Astrocyte (in vitro differentiated cells and primary cell): ENCODE results near the gene PLK2. TPM values are rescaled to one million over a fixed set of nuclear protein-coding genes. Genes with fewer than 3 reads are reported as not detected.

ENCODE experiments used
- DNase-seq: peaks from one replicate; pipeline ENCODE4 v3.0.0-alpha.2; 2010; ENCODE audit warnings: low read depth
- FAIRE-seq: peaks from 2 replicates; lab custom pipeline; 2011; peaks lifted over from hg19 to GRCh38; lab: Jason Lieb, UNC
- H2AFZ ChIP-seq: 2 replicates; pipeline ENCODE4 v1.6.0; 2012; ENCODE audit warnings: low read depth, low read length, inconsistent platforms
- H3K27ac ChIP-seq: 2 replicates; pipeline ENCODE4 v1.5.1; 2011; ENCODE audit warnings: low read depth, low read length, inconsistent platforms
- H3K27me3 ChIP-seq: 2 replicates; pipeline ENCODE4 v1.6.0; 2011; ENCODE audit warnings: low read length, inconsistent platforms; ENCODE audit not compliant: insufficient read depth
- H3K36me3 ChIP-seq: 2 replicates; pipeline ENCODE4 v1.5.1; 2011; ENCODE audit warnings: low read length, inconsistent platforms; ENCODE audit not compliant: insufficient read depth
- H3K4me1 ChIP-seq: 2 replicates; pipeline ENCODE4 v1.5.1; 2011; ENCODE audit warnings: low read length, inconsistent platforms; ENCODE audit not compliant: insufficient read depth
- H3K4me2 ChIP-seq: 2 replicates; pipeline ENCODE4 v1.6.0; 2012; ENCODE audit warnings: low read length, inconsistent platforms
- H3K4me3 ChIP-seq: 2 replicates; pipeline ENCODE4 v1.5.1; 2011; ENCODE audit warnings: low read depth, mild to moderate bottlenecking, low read length, inconsistent platforms; ENCODE audit not compliant: insufficient read depth
- H3K79me2 ChIP-seq: 2 replicates; pipeline ENCODE4 v1.6.0; 2012; ENCODE audit warnings: mild to moderate bottlenecking, low read length, inconsistent platforms; ENCODE audit not compliant: insufficient read depth
- H3K9ac ChIP-seq: 2 replicates; pipeline ENCODE4 v1.6.0; 2012; ENCODE audit warnings: mild to moderate bottlenecking, low read length, inconsistent platforms
- H3K9me3 ChIP-seq: 2 replicates; pipeline ENCODE4 v1.5.1; 2012; ENCODE audit warnings: low read depth, mild to moderate bottlenecking, low read length, inconsistent platforms; ENCODE audit not compliant: insufficient read depth
- H4K20me1 ChIP-seq: 2 replicates; pipeline ENCODE4 v1.6.0; 2012; ENCODE audit warnings: low read length, inconsistent platforms; ENCODE audit not compliant: insufficient read depth
- H3K27ac Mint-ChIP-seq: one replicate; pipeline ENCODE4 v1.8.0; 2021; ENCODE audit warnings: mild to moderate bottlenecking, mixed read lengths; ENCODE audit not compliant: unreplicated experiment
- H3K27me3 Mint-ChIP-seq: one replicate; pipeline ENCODE4 v1.8.0; 2021; ENCODE audit warnings: low read depth, mixed read lengths; ENCODE audit not compliant: unreplicated experiment
- H3K36me3 Mint-ChIP-seq: one replicate; pipeline ENCODE4 v1.8.0; 2021; ENCODE audit warnings: low read depth, mixed read lengths; ENCODE audit not compliant: unreplicated experiment
- H3K4me1 Mint-ChIP-seq: one replicate; pipeline ENCODE4 v1.8.0; 2021; ENCODE audit warnings: low read depth, mixed read lengths; ENCODE audit not compliant: unreplicated experiment
- H3K4me3 Mint-ChIP-seq: one replicate; pipeline ENCODE4 v1.8.0; 2021; ENCODE audit warnings: mild to moderate bottlenecking, moderate library complexity, mixed read lengths; ENCODE audit not compliant: unreplicated experiment
- H3K9me3 Mint-ChIP-seq: one replicate; pipeline ENCODE4 v1.8.0; 2021; ENCODE audit warnings: mild to moderate bottlenecking, mixed read lengths; ENCODE audit not compliant: unreplicated experiment
- EZH2 ChIP-seq: IDR thresholded peaks from 2 replicates; pipeline ENCODE4 v1.6.1; 2012; ENCODE audit warnings: mild to moderate bottlenecking, low read length, inconsistent platforms; ENCODE audit not compliant: insufficient read depth
- total RNA-seq: library from RNA; stranded (reverse); gene quantifications from 2 replicates; pipeline ENCODE4 v1.2.1, GENCODE V29; 2021
- TF ChIP-seq, protein P1 (sequence below): IDR thresholded peaks from 2 replicates; pipeline ENCODE4 v1.5.1; 2011; ENCODE audit warnings: low read depth, mild to moderate bottlenecking, inconsistent platforms, low read length, moderate library complexity; ENCODE audit not compliant: insufficient read depth

Gene PLK2
- total RNA-seq, 1 donor from 2014 or later: 368 TPM

DNA sequence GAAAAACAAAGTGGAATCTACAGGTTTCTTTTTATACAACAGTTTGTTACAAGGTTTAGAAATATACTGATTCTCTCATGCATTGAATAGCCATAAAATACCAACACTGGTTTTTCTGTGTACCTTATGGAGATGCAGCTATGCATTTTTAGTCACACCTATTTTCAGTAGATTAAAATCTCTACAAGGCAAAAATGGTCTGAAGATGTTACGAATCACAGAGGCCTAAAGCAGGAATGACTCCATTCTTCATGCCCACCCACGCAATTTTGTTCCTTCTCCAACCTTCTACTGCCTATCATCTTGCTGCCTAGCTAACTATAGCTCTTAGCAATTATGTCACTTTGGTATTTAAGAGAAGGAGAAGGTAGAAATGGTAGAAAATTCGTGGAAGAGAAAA lies 9.9 kb downstream of the PLK2 start:
- no peak overlapping the region for H2AFZ ChIP-seq
- H3K4me1 Mint-ChIP-seq: peaks cover 27% of the 10 kb centered on the region
- no peak overlapping the region for H3K27ac Mint-ChIP-seq
- peaks cover 26% of the 10 kb centered on the region for H4K20me1 ChIP-seq
- peaks cover 7% of the 10 kb centered on the region for H3K9me3 Mint-ChIP-seq
- H3K27ac ChIP-seq: no peak overlapping the region
- no peak for TF ChIP-seq EZH2
- TF ChIP-seq, protein P1, sequence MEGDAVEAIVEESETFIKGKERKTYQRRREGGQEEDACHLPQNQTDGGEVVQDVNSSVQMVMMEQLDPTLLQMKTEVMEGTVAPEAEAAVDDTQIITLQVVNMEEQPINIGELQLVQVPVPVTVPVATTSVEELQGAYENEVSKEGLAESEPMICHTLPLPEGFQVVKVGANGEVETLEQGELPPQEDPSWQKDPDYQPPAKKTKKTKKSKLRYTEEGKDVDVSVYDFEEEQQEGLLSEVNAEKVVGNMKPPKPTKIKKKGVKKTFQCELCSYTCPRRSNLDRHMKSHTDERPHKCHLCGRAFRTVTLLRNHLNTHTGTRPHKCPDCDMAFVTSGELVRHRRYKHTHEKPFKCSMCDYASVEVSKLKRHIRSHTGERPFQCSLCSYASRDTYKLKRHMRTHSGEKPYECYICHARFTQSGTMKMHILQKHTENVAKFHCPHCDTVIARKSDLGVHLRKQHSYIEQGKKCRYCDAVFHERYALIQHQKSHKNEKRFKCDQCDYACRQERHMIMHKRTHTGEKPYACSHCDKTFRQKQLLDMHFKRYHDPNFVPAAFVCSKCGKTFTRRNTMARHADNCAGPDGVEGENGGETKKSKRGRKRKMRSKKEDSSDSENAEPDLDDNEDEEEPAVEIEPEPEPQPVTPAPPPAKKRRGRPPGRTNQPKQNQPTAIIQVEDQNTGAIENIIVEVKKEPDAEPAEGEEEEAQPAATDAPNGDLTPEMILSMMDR: no peak
- H3K27me3 ChIP-seq: no peaks in the 10 kb centered on the region
- DNase-seq: peak; percentile 38
- H3K4me2 ChIP-seq: no peak overlapping the region
- H3K36me3 ChIP-seq: peaks cover 23% of the 10 kb centered on the region
- FAIRE-seq: no peak
- H3K9me3 ChIP-seq: no peaks in the 10 kb centered on the region
- no peak overlapping the region for H3K4me3 ChIP-seq
- peaks cover 9% of the 10 kb centered on the region for H3K4me1 ChIP-seq
- H3K79me2 ChIP-seq: peaks cover 23% of the 10 kb centered on the region
- H3K4me3 Mint-ChIP-seq: no peak overlapping the region
- no peaks in the 10 kb centered on the region for H3K27me3 Mint-ChIP-seq
- peaks cover 29% of the 10 kb centered on the region for H3K36me3 Mint-ChIP-seq
- no peak overlapping the region for H3K9ac ChIP-seq

DNA sequence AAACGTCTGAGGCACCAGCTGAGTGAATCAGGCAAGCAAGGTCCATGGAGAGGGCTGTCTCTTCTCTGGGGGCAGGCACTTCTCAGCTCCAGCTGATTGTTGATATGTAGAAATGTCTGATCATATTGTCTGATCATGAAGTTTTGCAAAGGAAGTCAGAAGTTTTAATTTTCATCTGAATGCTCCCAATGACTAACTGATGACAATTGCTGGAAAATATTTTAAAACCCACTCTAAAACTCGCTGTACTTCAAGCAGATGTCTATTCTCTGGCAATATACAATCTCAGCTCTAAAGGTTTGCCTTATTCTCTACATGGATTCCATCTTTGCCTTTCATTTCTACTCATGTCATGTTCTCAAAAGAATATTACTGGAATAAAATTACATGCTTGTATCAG lies 12.7 kb downstream of the PLK2 start:
- Histone ChIP-seq H3K79me2 (no peaks in the 10 kb centered on the region), H4K20me1 (no peaks in the 10 kb centered on the region), H3K4me2 (peak overlapping the region; percentile 43), H3K9ac (no peak overlapping the region), H2AFZ (no peak overlapping the region), H3K27ac (peak overlapping the region; percentile 37), H3K4me1 (peaks cover 2% of the 10 kb centered on the region), H3K9me3 (no peaks in the 10 kb centered on the region), H3K36me3 (no peaks in the 10 kb centered on the region), H3K27me3 (no peaks in the 10 kb centered on the region), H3K4me3 (no peak overlapping the region)
- DNase-seq: peak; percentile 69
- Mint-ChIP-seq H3K4me1 (peaks cover 7% of the 10 kb centered on the region), H3K27me3 (no peaks in the 10 kb centered on the region), H3K4me3 (no peak overlapping the region), H3K36me3 (peaks cover 13% of the 10 kb centered on the region), H3K27ac (peak overlapping the region; percentile 55), H3K9me3 (peaks cover 7% of the 10 kb centered on the region)
- FAIRE-seq: peak; percentile 37
- no peak for TF ChIP-seq EZH2
- TF ChIP-seq, protein P1: no peak

DNA sequence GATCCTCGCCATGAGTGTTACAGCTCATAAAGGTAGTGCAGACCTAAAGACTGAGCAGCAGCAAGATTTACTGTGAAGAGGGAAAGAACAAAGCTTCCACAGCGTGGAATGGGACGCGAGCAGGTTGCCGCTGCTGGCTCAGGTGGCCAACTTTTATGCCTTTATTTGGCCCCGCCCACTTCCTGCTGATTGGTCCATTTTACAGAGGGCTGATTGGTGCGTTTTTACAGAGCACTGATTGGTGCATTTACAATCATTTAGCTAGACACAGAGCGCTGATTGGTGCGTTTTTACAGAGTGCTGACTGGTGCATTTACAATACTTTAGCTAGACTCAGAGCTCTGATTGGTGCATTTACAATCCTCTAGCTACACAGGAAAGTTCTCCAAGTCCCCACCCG lies 13.9 kb downstream of the PLK2 start:
- Histone ChIP-seq H3K9ac (no peak overlapping the region), H4K20me1 (no peaks in the 10 kb centered on the region), H3K27me3 (no peaks in the 10 kb centered on the region), H3K4me1 (peaks cover 2% of the 10 kb centered on the region), H3K79me2 (no peaks in the 10 kb centered on the region), H3K27ac (no peak overlapping the region), H3K4me3 (no peak overlapping the region), H3K9me3 (no peaks in the 10 kb centered on the region), H2AFZ (no peak overlapping the region), H3K36me3 (no peaks in the 10 kb centered on the region), H3K4me2 (no peak overlapping the region)
- H3K27ac Mint-ChIP-seq: no peak overlapping the region
- H3K36me3 Mint-ChIP-seq: peaks cover 13% of the 10 kb centered on the region
- FAIRE-seq: no peak
- no peak overlapping the region for H3K4me3 Mint-ChIP-seq
- no peak for DNase-seq
- peaks cover 2% of the 10 kb centered on the region for H3K4me1 Mint-ChIP-seq
- peaks cover 7% of the 10 kb centered on the region for H3K9me3 Mint-ChIP-seq
- TF ChIP-seq, protein P1: no peak
- no peak for TF ChIP-seq EZH2
- H3K27me3 Mint-ChIP-seq: no peaks in the 10 kb centered on the region
